Panc1 (cell line): Measurements from ENCODE around the gene NRGN.

Experiments
- POLR2AphosphoS5 ChIP-seq: IDR thresholded peaks from 2 replicates; pipeline ENCODE4 v1.6.1; 2012; ENCODE audit warnings: mild to moderate bottlenecking, low read depth, low read length, moderate library complexity
- SIN3A ChIP-seq: IDR thresholded peaks from 2 replicates; pipeline ENCODE4 v1.6.1; 2012; ENCODE audit warnings: low read depth, mild to moderate bottlenecking, low read length, moderate library complexity, borderline replicate concordance; ENCODE audit not compliant: insufficient read depth
- TF ChIP-seq, protein P1 (sequence below): fragments of 450-650 bp; IDR thresholded peaks from 2 replicates; pipeline ENCODE4 v1.5.1; 2017; ENCODE audit warnings: mild to moderate bottlenecking
- TF ChIP-seq, protein P2 (sequence below), 2 experiments: IDR thresholded peaks; 2 replicates each; pipeline ENCODE4 v1.6.1; 2011 to 2012; ENCODE audit warnings: low read depth in 2 of 2, control low read depth in 1 of 2, low read length in 1 of 2, mild to moderate bottlenecking in 1 of 2, moderate library complexity in 1 of 2; ENCODE audit not compliant: insufficient read depth in 1 of 2

DNA sequence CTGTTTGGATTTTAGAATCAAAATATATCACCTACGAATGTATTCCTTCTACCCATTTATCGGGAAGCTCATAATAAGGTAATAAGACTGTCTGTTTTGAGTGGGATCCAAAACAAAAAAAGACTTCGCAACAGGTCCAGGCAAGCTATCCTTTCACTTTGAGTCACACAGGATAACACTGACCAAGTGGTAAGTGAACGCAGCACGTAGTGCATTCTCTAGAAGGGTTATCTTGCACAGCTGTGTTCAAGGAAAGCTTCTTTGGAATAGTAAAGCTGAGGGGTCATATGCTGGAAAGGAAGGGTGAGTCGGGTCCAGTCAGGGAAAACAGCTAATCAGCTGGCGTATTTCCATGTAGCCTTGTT, 22.3 kb upstream of the NRGN start:
- TF ChIP-seq, protein P1, sequence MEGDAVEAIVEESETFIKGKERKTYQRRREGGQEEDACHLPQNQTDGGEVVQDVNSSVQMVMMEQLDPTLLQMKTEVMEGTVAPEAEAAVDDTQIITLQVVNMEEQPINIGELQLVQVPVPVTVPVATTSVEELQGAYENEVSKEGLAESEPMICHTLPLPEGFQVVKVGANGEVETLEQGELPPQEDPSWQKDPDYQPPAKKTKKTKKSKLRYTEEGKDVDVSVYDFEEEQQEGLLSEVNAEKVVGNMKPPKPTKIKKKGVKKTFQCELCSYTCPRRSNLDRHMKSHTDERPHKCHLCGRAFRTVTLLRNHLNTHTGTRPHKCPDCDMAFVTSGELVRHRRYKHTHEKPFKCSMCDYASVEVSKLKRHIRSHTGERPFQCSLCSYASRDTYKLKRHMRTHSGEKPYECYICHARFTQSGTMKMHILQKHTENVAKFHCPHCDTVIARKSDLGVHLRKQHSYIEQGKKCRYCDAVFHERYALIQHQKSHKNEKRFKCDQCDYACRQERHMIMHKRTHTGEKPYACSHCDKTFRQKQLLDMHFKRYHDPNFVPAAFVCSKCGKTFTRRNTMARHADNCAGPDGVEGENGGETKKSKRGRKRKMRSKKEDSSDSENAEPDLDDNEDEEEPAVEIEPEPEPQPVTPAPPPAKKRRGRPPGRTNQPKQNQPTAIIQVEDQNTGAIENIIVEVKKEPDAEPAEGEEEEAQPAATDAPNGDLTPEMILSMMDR, result no peak
- TF ChIP-seq SIN3A (no peak), POLR2AphosphoS5 (no peak)
- TF ChIP-seq, protein P2, sequence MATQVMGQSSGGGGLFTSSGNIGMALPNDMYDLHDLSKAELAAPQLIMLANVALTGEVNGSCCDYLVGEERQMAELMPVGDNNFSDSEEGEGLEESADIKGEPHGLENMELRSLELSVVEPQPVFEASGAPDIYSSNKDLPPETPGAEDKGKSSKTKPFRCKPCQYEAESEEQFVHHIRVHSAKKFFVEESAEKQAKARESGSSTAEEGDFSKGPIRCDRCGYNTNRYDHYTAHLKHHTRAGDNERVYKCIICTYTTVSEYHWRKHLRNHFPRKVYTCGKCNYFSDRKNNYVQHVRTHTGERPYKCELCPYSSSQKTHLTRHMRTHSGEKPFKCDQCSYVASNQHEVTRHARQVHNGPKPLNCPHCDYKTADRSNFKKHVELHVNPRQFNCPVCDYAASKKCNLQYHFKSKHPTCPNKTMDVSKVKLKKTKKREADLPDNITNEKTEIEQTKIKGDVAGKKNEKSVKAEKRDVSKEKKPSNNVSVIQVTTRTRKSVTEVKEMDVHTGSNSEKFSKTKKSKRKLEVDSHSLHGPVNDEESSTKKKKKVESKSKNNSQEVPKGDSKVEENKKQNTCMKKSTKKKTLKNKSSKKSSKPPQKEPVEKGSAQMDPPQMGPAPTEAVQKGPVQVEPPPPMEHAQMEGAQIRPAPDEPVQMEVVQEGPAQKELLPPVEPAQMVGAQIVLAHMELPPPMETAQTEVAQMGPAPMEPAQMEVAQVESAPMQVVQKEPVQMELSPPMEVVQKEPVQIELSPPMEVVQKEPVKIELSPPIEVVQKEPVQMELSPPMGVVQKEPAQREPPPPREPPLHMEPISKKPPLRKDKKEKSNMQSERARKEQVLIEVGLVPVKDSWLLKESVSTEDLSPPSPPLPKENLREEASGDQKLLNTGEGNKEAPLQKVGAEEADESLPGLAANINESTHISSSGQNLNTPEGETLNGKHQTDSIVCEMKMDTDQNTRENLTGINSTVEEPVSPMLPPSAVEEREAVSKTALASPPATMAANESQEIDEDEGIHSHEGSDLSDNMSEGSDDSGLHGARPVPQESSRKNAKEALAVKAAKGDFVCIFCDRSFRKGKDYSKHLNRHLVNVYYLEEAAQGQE (IDR thresholded peaks at IDR 0.05; ENCODE audit: insufficient read depth in 1 of 2, low read depth in 2 of 2, low read length in 1 of 2), result no peak
